HG03442 (cell line): ENCODE data around the gene ASB5.

Experiments used
- ATAC-seq: cut with Tn5 transposase; IDR thresholded peaks from one replicate; pipeline ENCODE4 v1.9.1; 2021; ENCODE audit warnings: mild to moderate bottlenecking, moderate library complexity; ENCODE audit not compliant: unreplicated experiment

Gene ASB5

GRCh38 chr4:176185051-176185450, 84.0 kb downstream of the ASB5 start:
- no peak for ATAC-seq
